Activated CD8-positive, alpha-beta T cell treated with anti-CD3 and anti-CD28 coated beads for 36 hours (primary cell): ENCODE data around the gene ABHD12. TPM values are rescaled to one million over a fixed set of nuclear protein-coding genes. Genes with fewer than 3 reads are reported as not detected.
"Not testable (repeated sequence)": the region's sequence is repeated elsewhere in the genome, so short reads cannot be mapped to it uniquely, and the experiment has no call there.

Source experiments
- ATAC-seq: fragments of 200-7000 bp; cut with Tn5 transposase; one replicate; pipeline ENCODE4 v1.10.0; 2021; ENCODE audit warnings: mild to moderate bottlenecking, moderate library complexity
- CTCF ChIA-PET: fragments of 350-600 bp; sonication (Branson Sonifier 250); formaldehyde crosslinking; loops from one replicate; lab custom pipeline; 2021; ENCODE audit warnings: antibody characterized with exemption; lab: Charles Lee
- POLR2A ChIA-PET: fragments of 350-600 bp; sonication (Branson Sonifier 250); formaldehyde crosslinking; loops from one replicate; lab custom pipeline; 2021; ENCODE audit warnings: antibody characterized with exemption; lab: Charles Lee
- DNase-seq: peaks from one replicate; pipeline ENCODE4 v3.0.0-alpha.2; 2020
- H3K27ac Mint-ChIP-seq: one replicate; pipeline ENCODE4 v1.8.0; 2021; ENCODE audit warnings: mild to moderate bottlenecking, mixed read lengths
- H3K27me3 Mint-ChIP-seq: one replicate; pipeline ENCODE4 v1.8.0; 2021; ENCODE audit warnings: mixed read lengths
- H3K36me3 Mint-ChIP-seq: one replicate; pipeline ENCODE4 v1.8.0; 2021; ENCODE audit warnings: low read depth, mixed read lengths
- H3K4me1 Mint-ChIP-seq: one replicate; pipeline ENCODE4 v1.8.0; 2021; ENCODE audit warnings: low read depth, mixed read lengths
- H3K4me3 Mint-ChIP-seq: one replicate; pipeline ENCODE4 v1.8.0; 2021; ENCODE audit warnings: mild to moderate bottlenecking, moderate library complexity, mixed read lengths
- H3K9me3 Mint-ChIP-seq: one replicate; pipeline ENCODE4 v1.8.0; 2021; ENCODE audit warnings: mixed read lengths
- CTCF ChIP-seq: fragments of 200-600 bp; IDR thresholded peaks from one replicate; pipeline ENCODE4 v1.8.0; 2022; ENCODE audit warnings: antibody characterized with exemption, mild to moderate bottlenecking
- intact Hi-C: fragments of 100-400 bp; cut with micrococcal nuclease; formaldehyde crosslinking; loops from one replicate; pipeline ENCODE4 v1.10.0; 2022
- total RNA-seq, 2 experiments: library from RNA; stranded (reverse); gene quantifications; one replicate each; pipeline ENCODE4 v1.2.3, GENCODE V29; 2021

Gene ABHD12
- total RNA-seq, 2 experiments from 2014 or later, result 16.0 to 17.0 TPM

- ChIA-PET CTCF (no interaction called here), POLR2A (interaction anchor here (0.6 kb wide), 1 partner anchor 18 kb away, joined by 3 read pairs; no protein-coding TSS in a partner anchor)
- no peaks in the 10 kb centered on the region for H3K27me3 Mint-ChIP-seq
- no peak for ATAC-seq
- no peak overlapping the region for H3K27ac Mint-ChIP-seq
- intact Hi-C loops, result no loop called here
- H3K9me3 Mint-ChIP-seq, result no peaks in the 10 kb centered on the region
- DNase-seq, result no peak
- H3K4me3 Mint-ChIP-seq, result no peak overlapping the region
- H3K4me1 Mint-ChIP-seq, result peaks cover 41% of the 10 kb centered on the region
- no peak for TF ChIP-seq CTCF
- H3K36me3 Mint-ChIP-seq, result peaks cover 7% of the 10 kb centered on the region
Measured at GRCh38 chr20:25313593-25313992, 77.0 kb downstream of the ABHD12 start.

GRCh38 chr20:25312716-25313115 lies 77.9 kb downstream of the ABHD12 start:
- H3K4me3 Mint-ChIP-seq, H3K27me3 Mint-ChIP-seq, DNase-seq, POLR2A ChIA-PET, H3K36me3 Mint-ChIP-seq, ATAC-seq, CTCF ChIA-PET, intact Hi-C loops, H3K9me3 Mint-ChIP-seq, H3K27ac Mint-ChIP-seq: not testable (repeated sequence)
- peaks cover 40% of the 10 kb centered on the region for H3K4me1 Mint-ChIP-seq

GRCh38 chr20:25310921-25311728 lies 79.5 kb downstream of the ABHD12 start:
- no peak for TF ChIP-seq CTCF
- CTCF ChIA-PET, result interaction anchor here (1.0 to 3.2 kb wide), 5 partner anchors 12 to 97 kb away, joined by 3 to 27 read pairs (median 4); partner anchors contain the start of gene GINS1
- Mint-ChIP-seq H3K4me3 (peak overlapping the region; percentile 54), H3K4me1 (peaks cover 34% of the 10 kb centered on the region), H3K27me3 (no peaks in the 10 kb centered on the region), H3K9me3 (no peaks in the 10 kb centered on the region), H3K36me3 (peaks cover 10% of the 10 kb centered on the region), H3K27ac (peak overlapping the region; percentile 85)
- intact Hi-C loops, result loop anchor here (2.0 kb wide), 1 partner anchor 98 kb away; no protein-coding TSS in a partner anchor
- POLR2A ChIA-PET, result no interaction called here
- ATAC-seq (no peak), DNase-seq (no peak)

GRCh38 chr20:25310268-25310920 lies 80.2 kb downstream of the ABHD12 start:
- ChIA-PET POLR2A (no interaction called here), CTCF (interaction anchor here (1.0 to 3.2 kb wide), 5 partner anchors 11 to 98 kb away, joined by 4 to 27 read pairs (median 4); partner anchors contain the start of gene GINS1)
- H3K27me3 Mint-ChIP-seq, result no peaks in the 10 kb centered on the region
- intact Hi-C loops, result loop anchor here (2.0 kb wide), 1 partner anchor 98 kb away; no protein-coding TSS in a partner anchor
- peaks cover 31% of the 10 kb centered on the region for H3K4me1 Mint-ChIP-seq
- ATAC-seq, result peak; percentile 97
- peak overlapping the region; percentile 85 for H3K27ac Mint-ChIP-seq
- peak overlapping the region; percentile 54 for H3K4me3 Mint-ChIP-seq
- TF ChIP-seq CTCF, result peak; percentile 54
- H3K36me3 Mint-ChIP-seq, result peaks cover 7% of the 10 kb centered on the region
- peak; percentile 77 for DNase-seq
- H3K9me3 Mint-ChIP-seq, result no peaks in the 10 kb centered on the region

- DNase-seq, result no peak
- Mint-ChIP-seq H3K27ac (peak overlapping the region; percentile 52), H3K4me3 (no peak overlapping the region), H3K4me1 (peaks cover 30% of the 10 kb centered on the region), H3K36me3 (peaks cover 5% of the 10 kb centered on the region), H3K27me3 (no peaks in the 10 kb centered on the region), H3K9me3 (no peaks in the 10 kb centered on the region)
- POLR2A ChIA-PET, result interaction anchor here (1.0 kb wide), 1 partner anchor 90 kb away, joined by 3 read pairs; no protein-coding TSS in a partner anchor
- no peak for TF ChIP-seq CTCF
- intact Hi-C loops, result loop anchor here (2.0 kb wide), 1 partner anchor 99 kb away; no protein-coding TSS in a partner anchor
- CTCF ChIA-PET, result interaction anchor here (1.5 to 3.2 kb wide), 2 partner anchors 15 to 89 kb away, joined by 7 to 27 read pairs; no protein-coding TSS in a partner anchor
- ATAC-seq, result peak; percentile 11
Measured at GRCh38 chr20:25309395-25310267, 81.0 kb downstream of the ABHD12 start.
